Keratinocyte (primary cell): Measurements from ENCODE around the gene KLHL2. TPM values are rescaled to one million over a fixed set of nuclear protein-coding genes. Genes with fewer than 3 reads are reported as not detected.
"Not testable (repeated sequence)": the region's sequence is repeated elsewhere in the genome, so short reads cannot be mapped to it uniquely, and the experiment has no call there.

Experiments used
- DNase-seq: peaks from one replicate; pipeline ENCODE4 v3.0.0-alpha.2; 2011; ENCODE audit warnings: low read depth, missing footprints, low spot score
- FAIRE-seq: peaks from 2 replicates; lab custom pipeline; 2011; peaks lifted over from hg19 to GRCh38; lab: Jason Lieb, UNC
- H2AFZ ChIP-seq: 2 replicates; pipeline ENCODE4 v1.6.0; 2012; ENCODE audit warnings: low read length, control low read depth, inconsistent platforms; ENCODE audit not compliant: control insufficient read depth
- H3K27ac ChIP-seq: 2 replicates; pipeline ENCODE4 v1.5.1; 2011; ENCODE audit warnings: low read length; ENCODE audit not compliant: control insufficient read depth, insufficient read depth
- H3K27me3 ChIP-seq: 3 replicates; pipeline ENCODE4 v1.6.0; 2011; ENCODE audit warnings: low read length; ENCODE audit not compliant: control insufficient read depth, insufficient read depth; ENCODE audit errors: extremely low read depth
- H3K36me3 ChIP-seq, 2 experiments: 2 replicates in 1 of 2; 3 replicates in 1 of 2; pipeline ENCODE4 v1.5.1; 2011; ENCODE audit warnings: low read length in 2 of 2, mild to moderate bottlenecking in 1 of 2; ENCODE audit not compliant: control insufficient read depth in 2 of 2, insufficient read depth in 2 of 2; ENCODE audit errors: extremely low read depth in 1 of 2
- H3K4me1 ChIP-seq: 3 replicates; pipeline ENCODE4 v1.5.1; 2011; ENCODE audit warnings: low read length; ENCODE audit not compliant: control insufficient read depth, insufficient read depth; ENCODE audit errors: extremely low read depth
- H3K4me2 ChIP-seq: 3 replicates; pipeline ENCODE4 v1.6.0; 2011; ENCODE audit warnings: low read depth, low read length; ENCODE audit not compliant: control insufficient read depth, insufficient read depth; ENCODE audit errors: extremely low read depth
- H3K4me3 ChIP-seq, 3 experiments: fragments of 200-600 bp in 1 of 3; sonication (generic) in 1 of 3; 2 replicates in 2 of 3; 3 replicates in 1 of 3; pipeline ENCODE4 v1.5.1; 2011 to 2016; ENCODE audit warnings: low read length in 3 of 3, mild to moderate bottlenecking in 3 of 3, control low read depth in 2 of 3, inconsistent platforms in 1 of 3, low read depth in 1 of 3, mixed read lengths in 1 of 3, mixed run types in 1 of 3, moderate library complexity in 1 of 3; ENCODE audit not compliant: control insufficient read depth in 2 of 3, insufficient read depth in 2 of 3; ENCODE audit errors: extremely low read depth in 1 of 3
- H3K79me2 ChIP-seq: 2 replicates; pipeline ENCODE4 v1.6.0; 2012; ENCODE audit warnings: low read length; ENCODE audit not compliant: control insufficient read depth, insufficient read depth
- H3K9ac ChIP-seq: 3 replicates; pipeline ENCODE4 v1.6.0; 2011; ENCODE audit warnings: low read length; ENCODE audit not compliant: control insufficient read depth, insufficient read depth; ENCODE audit errors: extremely low read depth
- H3K9me1 ChIP-seq: 3 replicates; pipeline ENCODE4 v1.6.0; 2011; ENCODE audit warnings: low read length; ENCODE audit not compliant: control insufficient read depth, insufficient read depth; ENCODE audit errors: extremely low read depth
- H3K9me3 ChIP-seq: 2 replicates; pipeline ENCODE4 v1.5.1; 2012; ENCODE audit warnings: low read depth, low read length; ENCODE audit not compliant: control insufficient read depth
- H4K20me1 ChIP-seq: 3 replicates; pipeline ENCODE4 v1.6.0; 2011; ENCODE audit warnings: low read length; ENCODE audit not compliant: control insufficient read depth, insufficient read depth; ENCODE audit errors: extremely low read depth
- EZH2 ChIP-seq: IDR thresholded peaks from one replicate; pipeline ENCODE4 v1.6.1; 2012; ENCODE audit warnings: inconsistent platforms, mild to moderate bottlenecking, low read length, moderate library complexity
- dilution Hi-C: fragments of 300-500 bp; cut with MboI; formaldehyde crosslinking; loops from one replicate; pipeline ENCODE4 v1.7.0; 2020; ENCODE audit warnings: low sequenced_read_pairs; ENCODE audit not compliant: extremely low pct_ligation_motif_present
- polyA plus RNA-seq, 5 experiments: library from polyadenylated mRNA; depleted of rRNA in 3 of 5; stranded (reverse) in 3 of 5; stranded (forward) in 1 of 5; unstranded in 1 of 5; fragments of >200 nt; gene quantifications; 1 replicate in 1 of 5; 2 replicates in 3 of 5; 3 replicates in 1 of 5; pipeline versions ENCODE4 v1.2.1 to v1.2.3, GENCODE V29; 2011 to 2012; ENCODE audit warnings: missing spikeins in 2 of 5, low read depth in 1 of 5, low replicate concordance in 1 of 5
- TF ChIP-seq, protein P1 (sequence below), 3 experiments: IDR thresholded peaks in 1 of 3; conservative IDR thresholded peaks in 1 of 3; optimal IDR thresholded peaks in 1 of 3; 2 replicates in 2 of 3; 3 replicates in 1 of 3; pipeline versions ENCODE3 to v1.5.1; 2011; ENCODE audit warnings: low read length in 3 of 3, mild to moderate bottlenecking in 3 of 3, moderate library complexity in 2 of 3, control low read depth in 1 of 3, inconsistent platforms in 1 of 3; ENCODE audit not compliant: insufficient read depth in 2 of 3; ENCODE audit errors: extremely low read depth in 1 of 3

KLHL2 gene
- polyA plus RNA-seq, 1 donor (not counting 4 experiments of a cell fraction or from before 2014, with no cell fraction given): 18.5 TPM

DNA sequence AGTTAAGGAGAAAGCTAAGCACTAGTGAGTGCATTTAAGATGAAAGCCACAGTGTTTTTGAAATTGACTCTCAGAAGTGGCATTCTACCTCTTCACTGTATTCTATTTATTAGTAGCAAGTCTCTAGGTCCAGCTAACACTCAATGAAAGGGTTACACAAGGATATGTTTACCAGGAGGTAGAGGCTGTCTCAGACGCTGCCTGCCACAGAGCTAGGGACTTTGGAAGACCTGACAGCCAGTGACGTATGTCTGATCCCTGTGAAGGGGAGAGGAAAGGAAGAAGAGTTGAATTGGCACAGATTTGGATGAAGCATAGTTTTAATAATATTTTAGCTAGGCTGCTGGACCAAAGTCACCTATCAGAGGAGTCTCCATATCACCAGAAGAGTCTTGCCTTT lies 36.5 kb upstream of the KLHL2 start:
- H3K27ac ChIP-seq: no peak overlapping the region
- no peaks in the 10 kb centered on the region for H3K4me1 ChIP-seq
- H2AFZ ChIP-seq: no peak overlapping the region
- no peaks in the 10 kb centered on the region for H4K20me1 ChIP-seq
- dilution Hi-C loops: no loop called here
- no peak overlapping the region for H3K4me2 ChIP-seq
- no peak for FAIRE-seq
- TF ChIP-seq, protein P1, sequence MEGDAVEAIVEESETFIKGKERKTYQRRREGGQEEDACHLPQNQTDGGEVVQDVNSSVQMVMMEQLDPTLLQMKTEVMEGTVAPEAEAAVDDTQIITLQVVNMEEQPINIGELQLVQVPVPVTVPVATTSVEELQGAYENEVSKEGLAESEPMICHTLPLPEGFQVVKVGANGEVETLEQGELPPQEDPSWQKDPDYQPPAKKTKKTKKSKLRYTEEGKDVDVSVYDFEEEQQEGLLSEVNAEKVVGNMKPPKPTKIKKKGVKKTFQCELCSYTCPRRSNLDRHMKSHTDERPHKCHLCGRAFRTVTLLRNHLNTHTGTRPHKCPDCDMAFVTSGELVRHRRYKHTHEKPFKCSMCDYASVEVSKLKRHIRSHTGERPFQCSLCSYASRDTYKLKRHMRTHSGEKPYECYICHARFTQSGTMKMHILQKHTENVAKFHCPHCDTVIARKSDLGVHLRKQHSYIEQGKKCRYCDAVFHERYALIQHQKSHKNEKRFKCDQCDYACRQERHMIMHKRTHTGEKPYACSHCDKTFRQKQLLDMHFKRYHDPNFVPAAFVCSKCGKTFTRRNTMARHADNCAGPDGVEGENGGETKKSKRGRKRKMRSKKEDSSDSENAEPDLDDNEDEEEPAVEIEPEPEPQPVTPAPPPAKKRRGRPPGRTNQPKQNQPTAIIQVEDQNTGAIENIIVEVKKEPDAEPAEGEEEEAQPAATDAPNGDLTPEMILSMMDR (optimal IDR thresholded peaks at IDR 0.05 in 1 of 3, IDR thresholded peaks at IDR 0.05 in 1 of 3, conservative IDR thresholded peaks at IDR 0.05 in 1 of 3; ENCODE audit: extremely low read depth in 1 of 3, insufficient read depth in 2 of 3, low read length in 3 of 3): no peak
- no peak for TF ChIP-seq EZH2
- H3K27me3 ChIP-seq: no peaks in the 10 kb centered on the region
- no peak overlapping the region for H3K4me3 ChIP-seq
- H3K79me2 ChIP-seq: no peaks in the 10 kb centered on the region
- no peaks in the 10 kb centered on the region for H3K36me3 ChIP-seq
- H3K9ac ChIP-seq: no peak overlapping the region
- no peaks in the 10 kb centered on the region for H3K9me3 ChIP-seq
- no peak for DNase-seq
- no peaks in the 10 kb centered on the region for H3K9me1 ChIP-seq

DNA sequence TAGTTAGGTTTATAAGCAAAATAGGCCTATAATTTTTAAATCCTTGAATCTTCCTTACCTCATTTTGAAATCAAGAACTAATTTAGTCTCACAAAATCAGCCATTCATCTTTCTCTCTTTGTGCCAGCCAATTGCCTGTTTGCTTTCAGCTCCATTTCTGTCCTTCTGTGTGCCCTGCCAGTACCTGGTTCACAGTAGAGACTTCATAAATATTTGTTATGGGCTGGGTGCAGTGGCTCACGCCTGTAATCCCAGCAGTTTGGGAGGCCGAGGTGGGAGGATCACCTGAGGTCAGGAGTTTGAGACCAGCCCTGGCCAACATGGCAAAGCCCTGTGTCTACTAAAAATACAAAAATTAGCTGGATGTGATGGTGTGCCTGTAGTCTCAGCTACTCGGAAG lies 31.9 kb upstream of the KLHL2 start:
- H4K20me1 ChIP-seq, FAIRE-seq: not testable (repeated sequence)

DNA sequence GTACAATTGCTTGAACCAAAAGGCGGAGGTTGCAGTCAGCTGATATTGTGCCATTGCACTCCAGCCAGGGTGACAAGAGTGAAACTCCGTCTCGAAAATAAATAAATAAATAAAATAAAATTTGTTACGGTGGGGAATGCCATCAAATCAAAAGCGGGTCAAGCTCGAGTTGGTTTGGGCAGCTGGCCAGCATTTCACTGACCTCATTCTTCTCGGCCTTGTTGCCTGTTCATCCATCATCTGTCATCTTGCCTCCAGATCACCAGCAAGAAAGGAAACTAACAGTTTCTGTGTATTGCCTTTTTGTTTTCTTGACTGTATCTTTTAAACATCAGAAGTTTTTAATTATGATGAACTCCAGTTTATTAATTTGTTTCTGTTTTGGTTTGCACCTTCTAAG lies 31.5 kb upstream of the KLHL2 start:
- Histone ChIP-seq H3K36me3 (no peaks in the 10 kb centered on the region), H3K4me3 (no peak overlapping the region), H4K20me1 (no peaks in the 10 kb centered on the region), H3K27me3 (no peaks in the 10 kb centered on the region), H3K9me3 (no peaks in the 10 kb centered on the region), H3K79me2 (no peaks in the 10 kb centered on the region), H2AFZ (no peak overlapping the region), H3K9ac (no peak overlapping the region), H3K4me2 (no peak overlapping the region), H3K9me1 (no peaks in the 10 kb centered on the region), H3K27ac (no peak overlapping the region), H3K4me1 (no peaks in the 10 kb centered on the region)
- dilution Hi-C loops: no loop called here
- DNase-seq (no peak), FAIRE-seq (no peak)
- TF ChIP-seq, protein P1 (optimal IDR thresholded peaks at IDR 0.05 in 1 of 3, IDR thresholded peaks at IDR 0.05 in 1 of 3, conservative IDR thresholded peaks at IDR 0.05 in 1 of 3; ENCODE audit: extremely low read depth in 1 of 3, insufficient read depth in 2 of 3, low read length in 3 of 3): no peak
- TF ChIP-seq EZH2: no peak

More for the DNA sequence above, 31.9 kb upstream of the KLHL2 start:
- H3K36me3 ChIP-seq, H3K4me3 ChIP-seq, DNase-seq, H3K9me1 ChIP-seq, dilution Hi-C loops, H3K27ac ChIP-seq, H3K4me2 ChIP-seq, H3K9me3 ChIP-seq, H3K27me3 ChIP-seq, H2AFZ ChIP-seq, H3K4me1 ChIP-seq, H3K9ac ChIP-seq, H3K79me2 ChIP-seq: not testable (repeated sequence)
